ENCODE measurements around the gene RND1.
A peak's percentile ranks its signal among the peaks of the same experiment; 100 is the strongest.

RND1 gene

DNA sequence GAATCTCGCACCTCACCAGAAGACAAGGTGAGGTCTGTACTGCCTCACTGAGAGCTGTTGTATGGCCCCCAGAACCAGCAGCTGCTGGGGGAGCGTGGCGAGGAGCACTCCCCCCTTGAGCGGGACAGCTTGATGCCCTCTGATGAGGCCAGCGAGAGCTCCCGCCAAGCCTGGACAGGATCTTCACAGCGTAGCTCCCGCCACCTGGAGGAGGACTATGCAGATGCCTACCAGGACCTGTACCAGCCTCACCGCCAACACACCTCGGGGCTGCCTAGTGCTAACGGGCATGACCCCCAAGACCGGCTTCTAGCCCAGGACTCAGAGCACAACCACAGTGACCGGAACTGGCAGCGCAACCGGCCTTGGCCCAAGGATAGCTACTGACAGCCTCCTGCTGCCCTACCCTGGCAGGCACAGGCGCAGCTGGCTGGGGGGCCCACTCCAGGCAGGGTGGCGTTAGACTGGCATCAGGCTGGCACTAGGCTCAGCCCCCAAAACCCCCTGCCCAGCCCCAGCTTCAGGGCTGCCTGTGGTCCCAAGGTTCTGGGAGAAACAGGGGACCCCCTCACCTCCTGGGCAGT, 38.1 kb downstream of the RND1 start:
- DNase-seq (ENCODE audit: low spot score), result no peak

DNA sequence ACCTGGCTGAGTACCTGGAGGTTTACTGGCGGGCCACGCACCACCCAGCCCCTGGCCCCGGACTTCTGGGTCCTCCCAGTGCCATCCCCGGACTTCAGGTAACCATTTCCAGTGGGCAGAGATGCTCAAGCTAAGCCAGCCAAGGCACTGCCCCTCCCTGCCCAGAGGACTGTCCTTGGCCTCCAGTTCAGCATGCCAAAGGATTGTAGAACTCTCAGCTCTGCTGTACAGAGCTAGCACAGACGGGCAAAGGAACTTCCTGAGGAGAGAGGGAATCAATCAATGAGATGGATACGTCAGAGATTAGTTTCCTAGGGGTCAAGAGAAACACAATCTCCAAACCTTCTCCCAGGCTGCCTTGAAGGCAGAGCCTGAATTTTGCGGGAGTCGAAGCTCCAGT, 38.6 kb downstream of the RND1 start:
- no peak for DNase-seq (ENCODE audit: low spot score)

- DNase-seq (ENCODE audit: low spot score), result peak; percentile 39
Measured at GRCh38 chr12:48826209-48826855, 39.3 kb downstream of the RND1 start.

DNA sequence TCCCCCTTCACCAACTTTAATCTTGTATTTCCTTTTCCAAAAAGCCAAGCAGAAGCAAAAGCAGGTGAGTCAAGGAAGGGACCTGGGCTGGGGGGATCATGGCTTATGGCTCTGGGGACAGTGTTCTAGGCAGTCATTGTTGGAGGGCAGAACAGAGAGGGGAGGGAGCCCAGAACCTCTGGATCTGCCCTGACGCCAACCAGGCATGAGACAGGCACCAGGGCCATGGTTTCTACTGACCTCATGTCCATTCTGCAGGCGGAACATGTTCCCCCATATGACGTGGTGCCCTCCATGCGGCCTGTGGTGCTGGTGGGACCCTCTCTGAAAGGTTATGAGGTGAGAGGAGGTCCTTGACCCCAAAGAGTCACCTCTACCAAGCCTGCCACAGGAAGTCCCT, 40.8 kb downstream of the RND1 start:
- DNase-seq (ENCODE audit: low spot score), result no peak

- DNase-seq (ENCODE audit: low spot score), result peak; percentile 94
Measured at GRCh38 chr12:48824112-48824511, 41.6 kb downstream of the RND1 start.

GRCh38 chr12:48823281-48823680, 42.4 kb downstream of the RND1 start:
- no peak for DNase-seq (ENCODE audit: low spot score)

DNA sequence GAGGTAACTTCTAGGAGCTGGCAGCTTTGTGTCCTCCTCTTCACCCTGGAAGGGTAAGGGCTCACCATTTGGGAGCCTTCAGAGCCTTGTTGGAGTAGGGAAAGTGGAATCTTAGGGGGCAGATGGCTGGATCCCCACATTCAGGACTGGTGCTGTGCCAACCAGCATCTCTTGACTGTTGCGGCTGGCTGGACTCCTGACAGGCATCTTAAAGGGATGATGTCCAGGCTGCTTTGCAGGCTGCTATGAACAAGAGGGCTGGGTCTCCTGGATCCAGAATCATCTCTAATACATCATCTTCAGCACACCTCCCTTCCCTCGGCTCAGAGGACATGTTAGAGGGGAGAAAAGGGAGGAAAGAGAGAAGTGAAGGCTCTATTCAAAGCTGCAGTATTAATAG, 43.0 kb downstream of the RND1 start:
- no peak for DNase-seq (ENCODE audit: low spot score)

GRCh38 chr12:48822139-48822538, 43.5 kb downstream of the RND1 start:
- DNase-seq (ENCODE audit: low spot score), result no peak

DNA sequence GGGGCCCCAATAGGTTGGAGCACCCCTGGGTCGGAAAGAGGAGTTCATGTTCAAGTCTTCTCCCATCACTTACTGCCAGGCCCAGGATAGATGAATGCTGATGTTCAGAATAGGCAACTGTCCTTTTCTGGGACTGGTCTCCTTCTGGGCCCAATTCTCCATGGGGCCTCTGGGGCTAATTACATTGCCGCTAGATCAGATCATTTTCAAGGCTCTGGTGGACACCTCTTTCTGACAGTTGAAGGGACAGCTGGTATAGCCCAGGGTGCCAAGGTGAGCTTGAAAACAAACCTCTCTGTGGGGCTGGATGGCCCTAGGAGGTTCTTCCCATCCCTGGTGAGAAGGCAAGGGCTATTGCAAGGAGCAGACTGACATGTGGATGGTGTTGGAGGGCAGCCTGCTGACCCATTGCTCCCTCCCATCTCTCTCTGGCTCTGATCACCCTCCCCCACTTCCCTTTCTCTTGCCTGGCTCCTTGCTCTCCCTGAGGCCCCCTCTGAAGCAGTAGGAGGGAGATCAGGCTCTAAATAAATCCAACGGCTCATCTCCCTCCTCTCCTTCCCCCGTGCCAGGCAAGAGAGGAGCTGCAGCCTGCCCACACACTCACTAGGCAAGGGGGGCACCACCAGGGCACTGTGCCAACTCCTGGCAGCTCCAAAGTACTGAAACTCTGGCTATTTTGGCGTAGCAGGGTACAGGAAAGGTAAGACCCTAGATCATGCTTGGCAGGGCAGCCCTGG, 45.5 kb downstream of the RND1 start:
- DNase-seq (ENCODE audit: low spot score), result no peak

DNA sequence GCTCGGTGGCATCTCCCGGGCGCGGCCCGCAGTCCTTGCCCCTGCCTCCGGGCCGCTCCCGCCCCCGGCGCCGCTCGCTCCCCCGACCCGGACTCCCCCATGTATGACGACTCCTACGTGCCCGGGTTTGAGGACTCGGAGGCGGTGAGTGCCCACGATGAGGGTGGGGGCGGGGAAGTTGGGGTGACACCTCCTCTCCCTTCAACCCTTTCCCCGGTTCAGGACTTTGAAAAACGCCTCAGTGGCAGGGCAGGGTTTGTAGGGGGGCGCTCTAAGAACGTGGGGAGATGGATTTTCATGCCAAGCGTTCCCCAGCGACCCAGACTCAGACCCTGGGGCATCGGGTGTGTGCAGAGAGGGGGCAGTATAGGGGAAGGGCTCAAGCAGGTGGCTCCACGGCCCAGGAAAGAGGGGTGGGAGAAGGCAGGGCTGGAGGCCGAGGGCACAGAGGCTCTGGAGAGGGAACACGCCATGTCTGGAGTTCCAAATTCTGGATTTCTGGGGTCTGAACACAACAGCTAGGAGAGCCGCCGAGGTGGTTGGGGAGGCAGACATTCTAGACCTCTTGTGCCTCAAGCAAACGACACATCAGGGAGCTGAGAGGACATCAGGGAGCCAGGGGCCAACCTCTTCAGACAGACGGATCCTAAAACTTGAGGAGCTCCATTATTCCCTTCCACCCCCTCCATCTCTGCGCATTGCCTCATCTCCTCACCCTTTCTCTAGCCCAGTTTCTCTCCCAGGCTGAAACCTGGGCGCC, 46.7 kb downstream of the RND1 start:
- DNase-seq (ENCODE audit: low spot score), result no peak

DNA sequence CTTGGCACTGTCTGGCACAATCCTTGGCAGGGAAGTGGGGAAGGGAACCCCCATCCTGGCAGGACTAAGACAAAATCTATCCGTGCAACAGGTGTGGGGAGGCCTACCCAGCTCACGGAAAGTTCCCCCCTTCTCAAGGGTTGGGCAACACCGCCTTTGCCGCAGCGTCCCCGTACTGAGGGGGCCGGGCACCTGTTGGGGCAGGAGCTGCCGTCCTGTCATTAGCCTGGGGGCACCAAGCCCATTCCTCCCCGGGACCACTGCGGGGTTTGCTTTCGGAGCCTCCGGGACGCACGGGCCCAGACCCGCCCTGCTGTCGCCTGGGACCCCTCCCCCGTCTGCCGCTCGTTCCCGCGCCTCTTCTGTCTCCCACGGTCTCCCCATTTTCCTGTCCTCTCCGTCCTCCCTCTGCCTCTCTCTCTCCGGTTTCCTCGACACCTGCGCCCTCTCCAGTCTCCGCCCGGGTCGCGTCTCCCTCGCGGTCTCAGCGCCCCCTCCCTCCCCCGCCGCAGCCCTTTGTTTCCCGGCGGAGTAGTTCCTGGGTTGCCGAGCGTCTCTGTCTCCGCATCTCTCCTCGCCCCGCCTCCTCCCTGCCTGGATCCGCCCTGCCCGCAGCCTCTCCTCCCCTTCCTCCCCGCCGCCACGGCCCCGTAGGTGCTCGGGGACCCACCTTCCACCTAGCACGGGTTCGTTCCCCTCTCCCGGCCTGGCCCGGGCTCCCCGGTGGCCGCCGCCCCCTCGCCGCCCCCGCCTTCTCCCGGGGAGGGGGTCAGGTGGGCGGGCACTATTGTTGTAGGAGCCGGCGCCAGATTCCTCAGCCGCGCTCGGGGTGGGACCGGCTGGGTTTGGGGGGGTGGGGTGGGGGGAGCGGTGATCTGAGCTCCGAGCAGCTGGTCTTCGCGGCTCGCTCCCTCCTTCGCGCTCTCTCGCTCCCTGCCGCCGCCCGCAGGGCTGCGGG, 47.5 kb downstream of the RND1 start, which contains the start of gene CACNB3:
CACNB3 (plus strand) TSS at position 624 of the 958 bp plus-strand sequence. CDS start 434 bp downstream, outside the sequence.
- peak; percentile 50 for DNase-seq (ENCODE audit: low spot score)

DNA sequence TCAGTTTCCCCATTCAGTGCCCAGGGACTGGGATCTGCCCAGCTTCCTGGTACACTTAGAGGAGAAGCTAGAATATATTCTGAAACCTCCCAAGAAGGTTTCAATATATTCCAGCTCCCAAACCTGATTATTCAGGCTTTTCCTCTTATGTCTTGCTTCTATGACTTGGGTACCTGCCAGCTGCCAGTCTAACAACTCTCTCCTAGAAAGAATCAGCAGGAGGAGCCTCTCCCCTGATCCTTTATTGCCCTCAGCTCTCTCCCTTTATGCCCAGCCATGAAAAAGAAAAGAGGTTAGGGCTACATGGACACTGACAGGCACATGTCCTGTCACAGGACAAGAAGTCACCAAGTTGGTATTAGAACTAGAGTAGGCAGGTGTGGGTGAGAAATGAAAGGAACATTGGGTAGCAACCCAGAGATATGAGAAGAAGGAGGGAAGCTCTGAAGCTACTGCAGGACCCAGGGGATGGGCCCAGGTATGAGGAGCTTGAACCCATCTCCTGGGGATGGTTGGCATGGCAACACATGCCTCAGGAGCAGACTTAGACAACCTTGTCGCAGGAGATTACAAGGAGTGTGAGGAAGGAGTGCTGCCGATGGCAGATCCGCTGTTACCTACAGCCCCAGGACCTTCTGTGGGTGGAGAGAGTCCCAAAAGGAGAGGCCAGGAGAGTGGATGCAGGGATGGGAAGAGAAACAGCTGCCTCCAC, 49.4 kb downstream of the RND1 start:
- no peak for DNase-seq (ENCODE audit: low spot score)

DNA sequence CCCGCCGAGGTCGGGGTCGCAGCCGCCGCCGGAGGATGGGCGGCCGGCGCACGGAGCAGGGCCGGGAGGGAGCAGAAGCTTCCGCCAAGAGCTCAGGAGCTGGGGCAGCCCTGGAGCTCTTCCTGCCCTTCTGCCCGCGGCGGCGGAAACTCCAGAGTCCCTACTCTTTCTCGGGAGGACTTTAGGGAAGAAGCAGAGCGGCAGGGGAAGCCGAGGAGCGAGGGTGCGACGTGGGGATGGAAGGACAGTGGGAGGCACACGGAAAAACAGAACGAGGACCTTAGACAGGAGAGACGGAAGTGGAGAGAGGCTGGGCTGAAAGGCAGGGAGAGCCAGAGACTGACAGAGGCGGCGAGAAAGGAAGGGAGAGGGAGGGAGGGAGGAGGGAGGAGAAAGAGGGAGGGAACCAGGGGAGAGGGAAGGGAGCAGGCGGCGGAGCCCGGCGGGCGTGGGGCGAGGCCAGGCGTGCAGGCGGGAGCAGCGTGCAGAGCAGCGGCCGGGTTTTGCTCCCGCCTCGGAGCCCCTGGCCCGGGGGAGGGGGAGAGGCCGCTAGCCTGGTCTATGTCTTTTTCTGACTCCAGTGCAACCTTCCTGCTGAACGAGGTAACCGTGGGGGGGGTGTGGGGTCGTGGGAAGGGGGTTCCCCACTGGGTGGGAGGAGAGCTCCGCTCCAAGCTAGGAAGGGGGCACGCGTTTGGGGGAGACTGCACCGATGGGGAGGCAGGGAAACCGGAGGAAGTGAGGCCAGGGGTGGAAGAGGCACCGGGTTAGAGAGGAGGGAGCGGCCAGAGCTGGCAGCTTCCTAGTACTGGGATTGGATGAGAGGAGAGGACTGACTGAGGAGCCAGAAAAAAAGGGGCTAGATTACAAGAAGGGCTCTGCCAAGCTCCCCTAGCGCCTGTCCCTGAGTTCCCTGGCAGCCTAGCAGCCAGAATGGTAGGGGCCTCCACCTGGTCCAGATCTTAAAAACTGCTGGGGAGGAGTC, 50.3 kb downstream of the RND1 start:
- DNase-seq (ENCODE audit: low spot score), result peak; percentile 77

DNA sequence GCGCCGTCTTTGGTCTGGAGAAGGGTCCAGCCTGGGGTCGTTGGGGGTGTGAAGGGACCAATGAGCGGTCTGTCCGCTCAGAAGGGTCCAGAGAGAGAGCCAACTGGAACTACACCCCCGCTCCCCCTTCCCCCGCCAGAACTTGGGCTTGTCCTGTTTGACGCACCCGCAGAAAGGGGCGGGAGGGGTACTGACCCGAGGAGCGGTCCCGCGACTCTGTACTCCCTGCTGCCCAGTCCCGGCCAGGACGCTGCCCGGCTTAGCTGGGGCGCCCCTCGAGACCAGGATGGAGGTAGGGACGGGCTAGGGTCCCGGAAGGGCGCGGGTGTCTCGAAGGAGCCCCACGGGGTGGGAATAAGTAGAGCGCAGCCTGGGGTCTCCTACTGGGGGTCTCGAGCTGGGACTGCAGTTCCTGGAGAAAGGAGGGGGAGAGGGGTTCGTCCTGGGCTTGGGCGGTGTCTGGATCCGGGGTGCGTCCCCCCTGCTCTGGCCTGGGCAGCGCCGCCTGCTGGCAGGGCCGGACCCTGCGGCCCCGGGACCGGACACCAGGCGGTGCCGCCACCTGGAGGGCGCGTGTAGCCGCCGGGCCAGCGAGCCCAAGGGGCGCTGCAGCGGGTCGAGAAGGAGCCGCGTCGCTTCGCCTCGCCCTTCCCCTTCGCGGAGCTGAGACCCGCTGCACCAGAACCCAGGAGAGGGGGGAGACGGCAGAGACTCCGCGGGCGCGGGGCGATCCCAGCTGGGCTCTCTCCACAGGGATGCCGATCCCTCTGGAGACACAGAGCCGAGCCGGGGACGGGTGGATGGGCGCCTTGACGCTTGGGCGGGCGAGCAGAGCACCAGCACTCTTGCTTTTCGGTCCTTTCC, 51.2 kb downstream of the RND1 start:
- DNase-seq (ENCODE audit: low spot score), result peak; percentile 68

DNA sequence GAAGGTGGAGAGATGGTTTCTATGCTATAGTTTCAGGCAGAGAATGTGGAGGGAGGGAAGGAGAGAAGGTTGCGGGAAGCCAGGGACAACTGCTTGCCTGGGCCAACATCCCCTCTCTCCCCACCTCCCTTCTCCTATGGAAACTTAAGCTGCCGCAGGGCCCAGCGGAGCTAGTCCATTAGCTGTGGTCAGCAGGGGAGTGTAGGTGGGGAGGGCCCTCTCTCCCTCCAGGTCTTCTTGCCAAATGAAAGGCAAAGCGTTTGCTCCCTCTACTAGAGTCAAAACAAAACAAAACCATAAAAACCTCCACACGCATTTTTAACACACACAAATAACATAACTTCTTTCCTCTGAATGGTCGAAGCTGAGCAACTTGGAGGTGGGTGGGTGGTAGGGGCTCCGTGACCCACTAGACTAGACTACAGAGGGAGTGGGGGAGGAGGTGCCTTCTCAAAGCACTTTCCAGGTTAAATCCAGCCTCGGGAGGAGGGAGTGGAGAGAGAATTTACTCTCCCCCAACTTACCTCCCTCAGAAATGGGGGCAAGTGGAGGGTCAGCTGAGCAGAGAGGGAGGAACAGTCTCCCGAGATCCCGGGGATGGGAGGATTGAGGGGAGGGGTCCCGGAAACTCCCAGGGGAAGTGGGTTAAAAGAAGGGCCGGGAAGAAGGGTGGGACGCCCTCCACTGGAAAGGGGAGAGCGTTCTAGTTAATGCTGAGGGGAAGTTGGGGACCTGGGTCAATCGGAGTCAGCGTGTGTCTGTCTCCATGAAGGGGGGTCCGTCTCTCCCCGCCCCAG, 52.0 kb downstream of the RND1 start:
- no peak for DNase-seq (ENCODE audit: low spot score)

GRCh38 chr12:48812389-48812788, 53.3 kb downstream of the RND1 start:
- DNase-seq (ENCODE audit: low spot score), result no peak

- no peak for DNase-seq (ENCODE audit: low spot score)
Measured at GRCh38 chr12:48811437-48812090, 54.1 kb downstream of the RND1 start.

Measured in SW480 (cell line).